ENCODE measurements around the gene HCK. TPM values are rescaled to one million over a fixed set of nuclear protein-coding genes. Genes with fewer than 3 reads are reported as not detected.

Gene HCK
- total RNA-seq, 4 donors from 2014 or later = 2.6 to 31.8 (median 10.2) TPM

DNA sequence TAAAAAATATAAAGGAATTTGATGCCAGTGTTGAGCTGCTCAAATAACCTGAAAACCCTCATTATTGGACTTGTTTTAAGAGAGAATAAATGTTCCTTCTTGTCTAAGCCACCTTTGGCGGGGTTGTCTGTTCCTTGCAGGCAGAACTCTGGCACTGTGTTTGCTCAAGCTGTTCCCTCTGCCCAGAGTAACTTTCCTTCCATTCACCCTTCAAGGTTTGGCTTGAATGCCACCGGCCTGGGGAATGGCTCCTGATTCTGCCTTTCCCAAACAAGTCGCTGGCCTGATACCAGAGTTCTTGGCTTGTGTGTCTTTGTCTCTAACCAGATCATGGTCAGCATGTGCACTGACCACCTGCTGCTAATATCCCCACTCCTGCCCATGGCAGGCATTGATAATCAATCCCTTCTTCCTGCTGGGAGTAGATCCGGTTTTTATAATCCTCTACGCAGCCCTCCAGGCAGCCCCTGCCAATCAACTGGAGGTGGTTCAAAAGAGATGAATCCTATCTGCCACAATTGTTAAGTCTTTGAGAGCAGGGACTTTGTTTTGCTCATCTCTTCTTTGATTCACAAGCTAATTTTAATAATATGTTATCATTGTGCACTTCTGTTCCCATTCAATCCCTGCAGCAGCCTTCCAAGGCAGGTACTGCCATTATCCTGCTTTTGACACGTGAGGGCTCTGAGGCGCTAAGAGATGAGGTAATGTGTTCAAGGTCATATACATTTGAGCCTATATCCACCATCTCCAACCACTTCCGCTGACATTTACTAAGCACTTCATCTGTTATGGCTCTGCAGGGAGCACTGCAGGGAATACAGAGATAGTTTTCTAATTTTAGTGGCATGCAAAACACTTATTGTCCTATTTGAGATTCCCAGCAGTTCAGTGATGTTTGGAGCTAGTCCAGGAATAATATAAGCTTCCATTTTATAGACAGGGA, 44.9 kb upstream of the HCK start:
- peaks cover 0 to 5% (median 0%) of the 10 kb centered on the region in 3 donors for H3K4me1 ChIP-seq
- TF ChIP-seq POLR2A (IDR thresholded peaks at IDR 0.05) = no peak
- no peak for TF ChIP-seq POLR2AphosphoS5 (IDR thresholded peaks at IDR 0.05)
- no peak for TF ChIP-seq EP300 (IDR thresholded peaks at IDR 0.05)
- TF ChIP-seq, protein P1, sequence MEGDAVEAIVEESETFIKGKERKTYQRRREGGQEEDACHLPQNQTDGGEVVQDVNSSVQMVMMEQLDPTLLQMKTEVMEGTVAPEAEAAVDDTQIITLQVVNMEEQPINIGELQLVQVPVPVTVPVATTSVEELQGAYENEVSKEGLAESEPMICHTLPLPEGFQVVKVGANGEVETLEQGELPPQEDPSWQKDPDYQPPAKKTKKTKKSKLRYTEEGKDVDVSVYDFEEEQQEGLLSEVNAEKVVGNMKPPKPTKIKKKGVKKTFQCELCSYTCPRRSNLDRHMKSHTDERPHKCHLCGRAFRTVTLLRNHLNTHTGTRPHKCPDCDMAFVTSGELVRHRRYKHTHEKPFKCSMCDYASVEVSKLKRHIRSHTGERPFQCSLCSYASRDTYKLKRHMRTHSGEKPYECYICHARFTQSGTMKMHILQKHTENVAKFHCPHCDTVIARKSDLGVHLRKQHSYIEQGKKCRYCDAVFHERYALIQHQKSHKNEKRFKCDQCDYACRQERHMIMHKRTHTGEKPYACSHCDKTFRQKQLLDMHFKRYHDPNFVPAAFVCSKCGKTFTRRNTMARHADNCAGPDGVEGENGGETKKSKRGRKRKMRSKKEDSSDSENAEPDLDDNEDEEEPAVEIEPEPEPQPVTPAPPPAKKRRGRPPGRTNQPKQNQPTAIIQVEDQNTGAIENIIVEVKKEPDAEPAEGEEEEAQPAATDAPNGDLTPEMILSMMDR (IDR thresholded peaks at IDR 0.05) = no peak
- no peaks in the 10 kb centered on the region for H3K36me3 ChIP-seq
- ATAC-seq = no peak
- H3K4me3 ChIP-seq = no peak overlapping the region
- H3K27ac ChIP-seq = peak overlapping the region in 3 of 4 donors; percentile 27 to 41 (median 29)
- WGBS, 2 donors (ENCODE audit: low coverage in 1 of 2) = 45 to 66% methylated on average over 4 to 5 of the region's 8 CpGs
- H3K27me3 ChIP-seq = peaks cover 52% of the 10 kb centered on the region
- H3K9me3 ChIP-seq = no peaks in the 10 kb centered on the region

DNA sequence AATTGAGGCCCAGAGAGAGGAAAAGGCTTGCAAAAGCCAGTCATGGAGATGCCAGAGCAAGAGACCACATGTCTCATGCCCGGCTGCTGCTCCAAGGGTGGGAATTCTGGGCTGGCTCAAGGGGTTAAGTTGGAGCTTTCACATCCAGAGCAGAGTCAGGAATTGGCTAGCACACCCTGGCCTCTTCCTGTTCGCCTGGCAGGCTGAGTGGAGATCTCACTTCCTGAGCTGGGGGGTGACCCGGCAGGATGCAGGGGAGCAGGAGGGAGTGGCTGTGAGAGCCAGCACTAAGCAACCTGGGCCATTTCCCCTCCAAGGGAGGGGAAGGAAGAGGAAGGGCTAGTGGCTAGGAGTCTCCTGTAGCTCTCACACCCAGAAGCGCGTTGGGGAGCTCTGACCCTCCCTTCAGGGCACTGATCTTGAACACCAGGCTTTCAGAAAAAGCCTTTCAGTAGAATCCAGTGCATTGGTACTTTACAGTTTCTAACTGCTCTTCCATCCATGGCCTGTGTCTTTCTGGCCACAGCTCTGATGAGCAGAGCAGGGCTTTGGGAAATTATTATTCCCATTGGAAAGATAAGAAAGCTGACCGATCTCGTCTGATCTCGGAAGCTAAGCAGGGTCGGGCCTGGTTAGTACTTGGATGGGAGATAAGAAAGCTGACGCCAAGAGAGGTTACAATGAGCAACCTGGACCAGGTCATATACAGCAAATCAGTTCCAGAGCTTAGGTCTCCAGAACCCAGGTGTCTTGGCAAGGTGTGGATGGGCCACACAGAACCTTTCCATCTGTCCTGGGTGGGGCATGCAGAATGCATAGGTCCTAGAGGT, 44.0 kb upstream of the HCK start:
- peaks cover 0 to 5% (median 0%) of the 10 kb centered on the region in 3 donors for H3K4me1 ChIP-seq
- TF ChIP-seq, protein P1 (IDR thresholded peaks at IDR 0.05) = no peak
- TF ChIP-seq POLR2AphosphoS5 (IDR thresholded peaks at IDR 0.05) (peak; percentile 6), POLR2A (IDR thresholded peaks at IDR 0.05) (no peak), EP300 (IDR thresholded peaks at IDR 0.05) (no peak)
- H3K27ac ChIP-seq = peak overlapping the region in 3 of 4 donors; percentile 29 to 54 (median 49)
- no peaks in the 10 kb centered on the region for H3K36me3 ChIP-seq
- no peaks in the 10 kb centered on the region for H3K9me3 ChIP-seq
- peak; percentile 86 for ATAC-seq
- H3K27me3 ChIP-seq = peaks cover 60% of the 10 kb centered on the region
- 23 to 41% methylated on average over 3 to 7 of the region's 10 CpGs for WGBS, 2 donors (ENCODE audit: low coverage in 1 of 2)
- H3K4me3 ChIP-seq = no peak overlapping the region

GRCh38 chr20:32009564-32009963, 42.5 kb upstream of the HCK start:
- TF ChIP-seq POLR2AphosphoS5 (IDR thresholded peaks at IDR 0.05) (no peak), EP300 (IDR thresholded peaks at IDR 0.05) (no peak), POLR2A (IDR thresholded peaks at IDR 0.05) (no peak)
- TF ChIP-seq, protein P1 (IDR thresholded peaks at IDR 0.05) = no peak
- WGBS, 2 donors (ENCODE audit: low coverage in 1 of 2) = 83% methylated on average over 2 to 7 of the region's 7 CpGs
- Histone ChIP-seq H3K27me3 (peaks cover 75% of the 10 kb centered on the region), H3K27ac (peak overlapping the region in 3 of 4 donors; percentile 49 to 68 (median 55)), H3K4me3 (no peak overlapping the region), H3K36me3 (no peaks in the 10 kb centered on the region), H3K4me1 (peaks cover 0 to 5% (median 0%) of the 10 kb centered on the region in 3 donors), H3K9me3 (no peaks in the 10 kb centered on the region)
- ATAC-seq = no peak

DNA sequence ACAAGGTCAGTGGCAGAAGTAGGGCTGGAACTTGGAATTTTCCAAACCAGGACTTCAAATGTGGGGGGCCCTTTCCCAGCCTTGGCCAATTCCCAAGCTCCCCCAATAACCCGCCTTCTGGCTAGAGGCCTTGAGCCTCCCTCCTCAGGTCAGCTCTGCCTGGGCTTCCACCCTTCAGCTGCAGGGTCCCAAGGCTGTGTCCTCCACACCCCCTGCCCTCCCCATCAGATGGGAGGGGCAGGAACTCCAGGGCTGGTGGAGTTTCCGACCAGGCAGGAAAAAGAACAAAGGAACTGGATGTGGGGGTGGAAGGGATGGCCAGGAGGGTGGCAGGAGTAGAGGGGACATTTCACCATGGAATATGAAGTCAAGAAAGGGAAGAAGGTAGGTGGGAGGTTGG, 41.9 kb upstream of the HCK start, which contains the start of gene CCM2L:
TSS of gene CCM2L (plus strand) at position 338 of the 400 bp plus-strand sequence. CDS start at position 355, 17 bp downstream.
- Histone ChIP-seq H3K36me3 (no peaks in the 10 kb centered on the region), H3K4me3 (peak within 1 kb of the TSS in 1 of 2 donors; percentile 42), H3K27me3 (peaks cover 81% of the 10 kb centered on the region), H3K27ac (peak within 1 kb of the TSS in 3 of 4 donors; percentile 49 to 68 (median 55)), H3K9me3 (no peaks in the 10 kb centered on the region), H3K4me1 (peaks cover 0 to 5% (median 0%) of the 10 kb centered on the region in 3 donors)
- TF ChIP-seq POLR2AphosphoS5 (IDR thresholded peaks at IDR 0.05) (no peak), POLR2A (IDR thresholded peaks at IDR 0.05) (no peak), EP300 (IDR thresholded peaks at IDR 0.05) (no peak)
- TF ChIP-seq, protein P1 (IDR thresholded peaks at IDR 0.05) = no peak
- WGBS, 2 donors (ENCODE audit: low coverage in 1 of 2) = no CpG with 5 or more reads among the region's 2 CpGs
- peak; percentile 30 for ATAC-seq

All from gastroesophageal sphincter (tissue), 4 donors.